ENCODE results near the gene NFKBIL1. TPM values are rescaled to one million over a fixed set of nuclear protein-coding genes. Genes with fewer than 3 reads are reported as not detected.

NFKBIL1 gene
- total and polyA plus RNA-seq, 9 of the 15 experiments (the other 6 are each of a cell fraction or from before 2014, with no cell fraction given): 0.49 to 33.1 (median 7.6) TPM

DNA sequence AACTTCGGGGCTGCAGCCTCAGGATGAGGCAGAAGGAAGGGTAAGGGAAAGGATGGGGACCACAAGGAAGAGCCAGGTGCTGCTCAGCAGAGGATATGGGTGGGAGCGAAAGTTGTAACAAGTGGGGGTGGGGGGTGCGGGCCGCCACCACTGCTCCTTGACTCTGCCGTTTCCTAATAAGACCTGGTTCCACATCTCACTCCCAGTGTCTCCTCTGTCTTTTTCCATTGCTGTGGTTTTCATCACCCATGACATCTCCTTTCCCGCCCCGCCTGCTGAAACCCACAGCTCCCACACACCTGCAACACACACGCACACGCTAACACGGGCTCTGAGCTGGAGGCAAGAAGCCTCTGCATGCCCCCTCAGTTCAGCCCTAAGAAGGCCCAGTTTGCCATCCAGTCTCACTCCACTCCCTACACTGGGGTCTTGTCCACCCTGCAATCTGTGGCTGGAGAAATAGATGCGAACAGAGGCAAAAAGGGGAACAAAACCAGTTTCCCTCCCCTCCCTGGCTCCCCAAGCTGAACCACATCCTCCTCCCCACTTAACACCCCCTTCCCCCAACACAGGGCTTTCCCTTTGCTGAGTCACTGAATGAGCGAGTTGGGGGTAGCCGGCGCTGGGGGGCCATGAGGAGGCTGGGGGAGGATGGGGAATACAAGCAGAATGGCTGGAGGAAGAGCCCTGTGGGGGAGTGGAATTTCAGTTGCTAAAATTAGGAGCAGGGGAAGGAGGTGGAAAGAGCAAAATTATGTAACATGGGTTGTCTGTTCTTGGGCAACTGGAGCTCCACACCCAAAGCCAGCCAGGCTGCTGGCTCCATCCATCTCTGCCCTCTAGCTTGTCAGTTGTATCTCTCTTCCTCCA, 11.5 kb downstream of the NFKBIL1 start (continued):
- TF ChIP-seq, protein P1, sequence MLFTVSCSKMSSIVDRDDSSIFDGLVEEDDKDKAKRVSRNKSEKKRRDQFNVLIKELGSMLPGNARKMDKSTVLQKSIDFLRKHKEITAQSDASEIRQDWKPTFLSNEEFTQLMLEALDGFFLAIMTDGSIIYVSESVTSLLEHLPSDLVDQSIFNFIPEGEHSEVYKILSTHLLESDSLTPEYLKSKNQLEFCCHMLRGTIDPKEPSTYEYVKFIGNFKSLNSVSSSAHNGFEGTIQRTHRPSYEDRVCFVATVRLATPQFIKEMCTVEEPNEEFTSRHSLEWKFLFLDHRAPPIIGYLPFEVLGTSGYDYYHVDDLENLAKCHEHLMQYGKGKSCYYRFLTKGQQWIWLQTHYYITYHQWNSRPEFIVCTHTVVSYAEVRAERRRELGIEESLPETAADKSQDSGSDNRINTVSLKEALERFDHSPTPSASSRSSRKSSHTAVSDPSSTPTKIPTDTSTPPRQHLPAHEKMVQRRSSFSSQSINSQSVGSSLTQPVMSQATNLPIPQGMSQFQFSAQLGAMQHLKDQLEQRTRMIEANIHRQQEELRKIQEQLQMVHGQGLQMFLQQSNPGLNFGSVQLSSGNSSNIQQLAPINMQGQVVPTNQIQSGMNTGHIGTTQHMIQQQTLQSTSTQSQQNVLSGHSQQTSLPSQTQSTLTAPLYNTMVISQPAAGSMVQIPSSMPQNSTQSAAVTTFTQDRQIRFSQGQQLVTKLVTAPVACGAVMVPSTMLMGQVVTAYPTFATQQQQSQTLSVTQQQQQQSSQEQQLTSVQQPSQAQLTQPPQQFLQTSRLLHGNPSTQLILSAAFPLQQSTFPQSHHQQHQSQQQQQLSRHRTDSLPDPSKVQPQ (CRISPR knock-in tag; IDR thresholded peaks at IDR 0.05; ENCODE audit: borderline replicate concordance): no peak
- TF ChIP-seq ZNF668 (CRISPR knock-in tag; IDR thresholded peaks at IDR 0.05) (no peak), RBM17 (IDR thresholded peaks at IDR 0.05; ENCODE audit: borderline replicate concordance, low read depth, low read length) (no peak), ARID2 (IDR thresholded peaks at IDR 0.05) (no peak), KLF10 (CRISPR knock-in tag; IDR thresholded peaks at IDR 0.05) (no peak), NFIX (CRISPR knock-in tag; IDR thresholded peaks at IDR 0.05; ENCODE audit: low read depth) (no peak), BMI1 (IDR thresholded peaks at IDR 0.05; ENCODE audit: low read length) (no peak), BACH1 (tag; IDR thresholded peaks at IDR 0.05) (peak; percentile 95), ZNF133 (CRISPR knock-in tag; IDR thresholded peaks at IDR 0.05) (no peak), MCM5 (IDR thresholded peaks at IDR 0.05; ENCODE audit: low read depth) (no peak), RFX5 (IDR thresholded peaks at IDR 0.05; ENCODE audit: low read depth, low read length) (no peak), ZNF589 (CRISPR knock-in tag; IDR thresholded peaks at IDR 0.05; ENCODE audit: low read depth) (peak; percentile 47; the same call in 1 of the 2 replicates), KHSRP (IDR thresholded peaks at IDR 0.05) (no peak), CREB1 (IDR thresholded peaks at IDR 0.05) (no peak), CREB1 (CRISPR knock-in tag; IDR thresholded peaks at IDR 0.05) (no peak), PPARD (CRISPR knock-in tag; IDR thresholded peaks at IDR 0.05) (no peak), MIER1 (IDR thresholded peaks at IDR 0.05; ENCODE audit: low read depth) (no peak), CREBBP (IDR thresholded peaks at IDR 0.05; ENCODE audit: low read depth, low read length) (no peak)
- TF ChIP-seq, protein P2, sequence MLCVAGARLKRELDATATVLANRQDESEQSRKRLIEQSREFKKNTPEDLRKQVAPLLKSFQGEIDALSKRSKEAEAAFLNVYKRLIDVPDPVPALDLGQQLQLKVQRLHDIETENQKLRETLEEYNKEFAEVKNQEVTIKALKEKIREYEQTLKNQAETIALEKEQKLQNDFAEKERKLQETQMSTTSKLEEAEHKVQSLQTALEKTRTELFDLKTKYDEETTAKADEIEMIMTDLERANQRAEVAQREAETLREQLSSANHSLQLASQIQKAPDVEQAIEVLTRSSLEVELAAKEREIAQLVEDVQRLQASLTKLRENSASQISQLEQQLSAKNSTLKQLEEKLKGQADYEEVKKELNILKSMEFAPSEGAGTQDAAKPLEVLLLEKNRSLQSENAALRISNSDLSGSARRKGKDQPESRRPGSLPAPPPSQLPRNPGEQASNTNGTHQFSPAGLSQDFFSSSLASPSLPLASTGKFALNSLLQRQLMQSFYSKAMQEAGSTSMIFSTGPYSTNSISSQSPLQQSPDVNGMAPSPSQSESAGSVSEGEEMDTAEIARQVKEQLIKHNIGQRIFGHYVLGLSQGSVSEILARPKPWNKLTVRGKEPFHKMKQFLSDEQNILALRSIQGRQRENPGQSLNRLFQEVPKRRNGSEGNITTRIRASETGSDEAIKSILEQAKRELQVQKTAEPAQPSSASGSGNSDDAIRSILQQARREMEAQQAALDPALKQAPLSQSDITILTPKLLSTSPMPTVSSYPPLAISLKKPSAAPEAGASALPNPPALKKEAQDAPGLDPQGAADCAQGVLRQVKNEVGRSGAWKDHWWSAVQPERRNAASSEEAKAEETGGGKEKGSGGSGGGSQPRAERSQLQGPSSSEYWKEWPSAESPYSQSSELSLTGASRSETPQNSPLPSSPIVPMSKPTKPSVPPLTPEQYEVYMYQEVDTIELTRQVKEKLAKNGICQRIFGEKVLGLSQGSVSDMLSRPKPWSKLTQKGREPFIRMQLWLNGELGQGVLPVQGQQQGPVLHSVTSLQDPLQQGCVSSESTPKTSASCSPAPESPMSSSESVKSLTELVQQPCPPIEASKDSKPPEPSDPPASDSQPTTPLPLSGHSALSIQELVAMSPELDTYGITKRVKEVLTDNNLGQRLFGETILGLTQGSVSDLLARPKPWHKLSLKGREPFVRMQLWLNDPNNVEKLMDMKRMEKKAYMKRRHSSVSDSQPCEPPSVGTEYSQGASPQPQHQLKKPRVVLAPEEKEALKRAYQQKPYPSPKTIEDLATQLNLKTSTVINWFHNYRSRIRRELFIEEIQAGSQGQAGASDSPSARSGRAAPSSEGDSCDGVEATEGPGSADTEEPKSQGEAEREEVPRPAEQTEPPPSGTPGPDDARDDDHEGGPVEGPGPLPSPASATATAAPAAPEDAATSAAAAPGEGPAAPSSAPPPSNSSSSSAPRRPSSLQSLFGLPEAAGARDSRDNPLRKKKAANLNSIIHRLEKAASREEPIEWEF (CRISPR knock-in tag; IDR thresholded peaks at IDR 0.05): no peak
- TF ChIP-seq, protein P3, sequence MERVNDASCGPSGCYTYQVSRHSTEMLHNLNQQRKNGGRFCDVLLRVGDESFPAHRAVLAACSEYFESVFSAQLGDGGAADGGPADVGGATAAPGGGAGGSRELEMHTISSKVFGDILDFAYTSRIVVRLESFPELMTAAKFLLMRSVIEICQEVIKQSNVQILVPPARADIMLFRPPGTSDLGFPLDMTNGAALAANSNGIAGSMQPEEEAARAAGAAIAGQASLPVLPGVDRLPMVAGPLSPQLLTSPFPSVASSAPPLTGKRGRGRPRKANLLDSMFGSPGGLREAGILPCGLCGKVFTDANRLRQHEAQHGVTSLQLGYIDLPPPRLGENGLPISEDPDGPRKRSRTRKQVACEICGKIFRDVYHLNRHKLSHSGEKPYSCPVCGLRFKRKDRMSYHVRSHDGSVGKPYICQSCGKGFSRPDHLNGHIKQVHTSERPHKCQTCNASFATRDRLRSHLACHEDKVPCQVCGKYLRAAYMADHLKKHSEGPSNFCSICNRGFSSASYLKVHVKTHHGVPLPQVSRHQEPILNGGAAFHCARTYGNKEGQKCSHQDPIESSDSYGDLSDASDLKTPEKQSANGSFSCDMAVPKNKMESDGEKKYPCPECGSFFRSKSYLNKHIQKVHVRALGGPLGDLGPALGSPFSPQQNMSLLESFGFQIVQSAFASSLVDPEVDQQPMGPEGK (CRISPR knock-in tag; IDR thresholded peaks at IDR 0.05; ENCODE audit: borderline replicate concordance): peak; percentile 86; the same call in 1 of the 2 replicates
